Lung microvascular endothelial cell (primary cell): ENCODE measurements around the gene RLN1. TPM values are rescaled to one million over a fixed set of nuclear protein-coding genes. Genes with fewer than 3 reads are reported as not detected.
"Not testable (repeated sequence)": the region's sequence is repeated elsewhere in the genome, so short reads cannot be mapped to it uniquely, and the experiment has no call there.

Experiments
- DNase-seq, 2 donors: peaks; one replicate each; pipeline versions ENCODE4 v3.0.0 to v3.0.0-alpha.2; 2010; ENCODE audit warnings: low read depth in 2 of 2
- total RNA-seq: library from RNA; depleted of rRNA; stranded (reverse); fragments of >200 nt; gene quantifications from 2 replicates; pipeline ENCODE4 v1.2.1, GENCODE V29; 2014

RLN1 gene
- total RNA-seq, 1 donor from 2014 or later = not detected

GRCh38 chr9:5326187-5326586 is 13.5 kb downstream of the RLN1 start:
- no peak for DNase-seq

GRCh38 chr9:5321601-5322000 is 18.1 kb downstream of the RLN1 start:
- not testable (repeated sequence) for DNase-seq

GRCh38 chr9:5321058-5321457 is 18.6 kb downstream of the RLN1 start:
- DNase-seq = peak in 1 of 2 donors; percentile 24

GRCh38 chr9:5316406-5316805 is 23.3 kb downstream of the RLN1 start:
- DNase-seq = not testable (repeated sequence)

GRCh38 chr9:5315187-5315923 is 24.3 kb downstream of the RLN1 start:
- DNase-seq = no peak

DNA sequence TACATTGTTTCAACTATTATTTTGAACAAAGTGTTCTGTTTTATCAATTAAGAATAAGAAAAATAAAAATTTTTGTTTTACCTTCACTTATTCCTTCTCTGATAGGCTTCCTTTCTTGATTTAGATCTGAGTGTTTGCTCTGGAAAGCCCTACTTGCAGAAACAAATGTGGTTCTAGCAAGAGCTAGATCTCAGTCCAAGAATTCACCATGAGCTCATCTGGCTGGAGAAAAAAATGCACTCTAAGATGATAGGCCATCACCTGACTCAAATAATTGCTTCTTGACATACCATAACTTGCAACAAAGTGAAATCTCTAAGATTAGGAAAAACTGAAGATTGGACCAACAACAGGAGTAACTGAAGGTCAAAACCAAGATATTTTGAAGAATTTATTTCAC is 28.8 kb downstream of the RLN1 start:
- DNase-seq = no peak

- DNase-seq = no peak
These were observed 33.9 kb downstream of the RLN1 start for GRCh38 chr9:5305741-5306140.

- DNase-seq = not testable (repeated sequence)
These were observed 35.6 kb downstream of the RLN1 start, which contains the start of gene RLN2 for GRCh38 chr9:5303840-5304795. TSS of gene RLN2 (minus strand) at chr9:5304716. CDS start at chr9:5304580, 136 bp downstream.

- DNase-seq = peak in 1 of 2 donors; percentile 70
These were observed 38.1 kb downstream of the RLN1 start for GRCh38 chr9:5301544-5301943.

DNA sequence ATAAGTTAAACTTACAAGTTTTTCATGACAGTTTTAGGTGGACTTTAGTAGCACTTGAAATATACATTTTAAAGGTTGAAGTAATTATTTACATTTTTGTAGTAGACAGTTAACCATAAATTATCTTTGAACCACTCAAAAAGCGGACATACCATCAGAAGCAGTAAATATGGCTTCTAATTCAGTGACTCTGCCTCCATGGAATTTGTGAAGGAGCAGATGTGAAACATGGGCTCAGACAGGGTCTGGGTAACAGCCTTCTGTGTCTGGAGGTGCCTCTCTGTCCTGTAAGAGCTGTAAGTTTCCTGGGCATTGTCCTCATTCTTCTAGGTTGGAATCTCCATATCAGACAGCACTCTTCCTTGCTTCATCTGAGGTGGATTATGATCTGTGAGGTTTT is 47.5 kb downstream of the RLN1 start:
- no peak for DNase-seq

DNA sequence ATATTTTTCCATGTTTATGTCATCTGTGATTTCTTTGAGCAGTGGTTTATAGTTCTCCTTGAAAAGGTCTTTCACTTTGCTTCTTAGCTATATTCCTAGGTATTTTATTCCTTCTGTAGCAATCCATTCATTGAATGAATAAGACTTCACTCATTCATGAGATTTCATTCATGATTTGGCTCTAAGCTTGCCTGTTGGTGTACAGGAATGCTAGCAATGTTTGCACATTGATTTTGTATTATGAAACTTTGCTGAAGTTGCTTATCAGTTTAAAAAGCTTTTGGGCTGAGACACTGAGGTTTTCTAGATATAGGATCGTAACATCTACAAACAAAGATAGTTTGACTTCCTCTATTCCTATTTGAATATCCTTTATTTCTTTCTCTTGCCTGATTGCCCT is 51.1 kb downstream of the RLN1 start:
- DNase-seq = no peak

- no peak for DNase-seq
These were observed 53.4 kb downstream of the RLN1 start for GRCh38 chr9:5286262-5286661.

Other genes starting within 250 kb of the RLN1 start
- gene INSL6, start 154.2 kb downstream of the RLN1 start, total RNA-seq = not detected in 2 replicates
- not detected in 2 replicates for gene INSL4, start 108.5 kb downstream of the RLN1 start, total RNA-seq
- 0.65 and 0.99 TPM in 2 replicates for gene RLN2, start 35.2 kb downstream of the RLN1 start, total RNA-seq
- gene PLGRKT, start 98.0 kb upstream of the RLN1 start, total RNA-seq = 5.0 and 5.2 TPM in 2 replicates
- 4.4 and 7.5 TPM in 2 replicates for gene CD274, start 110.7 kb upstream of the RLN1 start, total RNA-seq
- 1.4 and 1.5 TPM in 2 replicates for gene PDCD1LG2, start 170.7 kb upstream of the RLN1 start, total RNA-seq